ENCODE results near the gene CHIC2.

GRCh38 chr4:54066088-54066415, 1.6 kb upstream of the CHIC2 start:
- TF ChIP-seq EZH2phosphoT487 (IDR thresholded peaks at IDR 0.05; ENCODE audit: insufficient read depth, low read depth) (no peak), EZH2 (IDR thresholded peaks at IDR 0.05; ENCODE audit: insufficient read depth, poor library complexity, severe bottlenecking) (no peak)

Data from GM23248 (cell line).